IPS-18c (cell line): ENCODE measurements around the gene PLVAP.

ENCODE experiments used
- H3K4me3 ChIP-seq: 2 replicates; pipeline ENCODE4 v1.7.0; 2013; ENCODE audit warnings: low read depth, mild to moderate bottlenecking, low read length, moderate library complexity; ENCODE audit not compliant: insufficient read depth
- H3K9me3 ChIP-seq: one replicate; pipeline ENCODE4 v1.6.1; 2013; ENCODE audit warnings: mild to moderate bottlenecking, low read length, moderate library complexity; ENCODE audit not compliant: control insufficient read depth, insufficient read depth

PLVAP gene

DNA sequence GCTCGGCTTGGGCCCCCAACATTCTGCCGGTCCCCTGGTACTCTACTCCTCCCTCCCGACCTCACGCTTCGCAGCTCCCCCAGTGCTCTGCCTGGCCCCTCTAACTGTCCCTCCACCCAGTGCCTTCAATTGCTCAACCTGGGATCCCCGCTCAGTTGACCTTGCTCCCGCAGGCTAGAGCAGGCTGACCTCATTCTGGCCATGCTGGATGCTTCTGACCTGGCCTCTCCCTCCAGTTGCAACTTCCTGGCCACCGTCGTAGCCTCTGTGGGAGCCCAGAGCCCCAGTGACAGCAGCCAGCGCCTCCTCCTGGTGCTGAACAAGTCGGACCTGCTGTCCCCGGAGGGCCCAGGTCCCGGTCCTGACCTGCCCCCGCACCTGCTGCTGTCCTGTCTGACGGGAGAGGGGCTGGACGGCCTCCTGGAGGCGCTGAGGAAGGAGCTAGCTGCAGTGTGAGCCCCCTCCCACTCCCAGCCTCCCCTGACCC, 36.2 kb downstream of the PLVAP start:
- H3K9me3 ChIP-seq, result no peaks in the 10 kb centered on the region
- H3K4me3 ChIP-seq, result no peak overlapping the region; the same call in 1 of the 2 replicates

DNA sequence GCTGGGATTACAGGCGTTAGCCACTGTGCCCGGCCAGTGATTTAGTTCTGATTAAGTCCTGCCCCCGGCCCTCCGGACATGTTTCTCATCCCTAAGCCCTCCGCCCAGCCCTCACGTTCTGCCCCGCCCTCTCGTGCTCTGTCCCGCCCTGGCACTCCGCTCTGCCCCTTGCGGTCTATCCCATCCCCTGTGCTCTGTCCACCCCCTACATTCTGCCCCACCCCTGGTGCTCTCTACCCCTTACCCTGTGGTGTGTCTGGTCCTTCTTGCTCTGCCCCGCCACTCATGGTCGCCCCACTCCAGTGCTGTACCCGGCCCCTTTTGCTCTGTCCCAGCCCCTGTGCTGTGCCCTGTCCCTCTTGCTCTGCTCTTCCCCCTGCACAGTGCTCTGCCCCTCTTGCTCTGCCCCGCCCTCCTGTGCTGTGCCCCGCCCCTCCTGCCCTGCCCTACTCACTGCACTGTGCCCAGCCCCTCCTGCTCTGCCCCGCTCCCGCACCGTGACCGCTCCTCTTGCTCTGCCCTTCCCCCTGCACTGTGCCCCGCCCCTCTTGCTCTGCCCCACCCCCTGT, 36.8 kb downstream of the PLVAP start:
- Histone ChIP-seq H3K4me3 (peak overlapping the region; percentile 28; the same call in 1 of the 2 replicates), H3K9me3 (no peaks in the 10 kb centered on the region)

DNA sequence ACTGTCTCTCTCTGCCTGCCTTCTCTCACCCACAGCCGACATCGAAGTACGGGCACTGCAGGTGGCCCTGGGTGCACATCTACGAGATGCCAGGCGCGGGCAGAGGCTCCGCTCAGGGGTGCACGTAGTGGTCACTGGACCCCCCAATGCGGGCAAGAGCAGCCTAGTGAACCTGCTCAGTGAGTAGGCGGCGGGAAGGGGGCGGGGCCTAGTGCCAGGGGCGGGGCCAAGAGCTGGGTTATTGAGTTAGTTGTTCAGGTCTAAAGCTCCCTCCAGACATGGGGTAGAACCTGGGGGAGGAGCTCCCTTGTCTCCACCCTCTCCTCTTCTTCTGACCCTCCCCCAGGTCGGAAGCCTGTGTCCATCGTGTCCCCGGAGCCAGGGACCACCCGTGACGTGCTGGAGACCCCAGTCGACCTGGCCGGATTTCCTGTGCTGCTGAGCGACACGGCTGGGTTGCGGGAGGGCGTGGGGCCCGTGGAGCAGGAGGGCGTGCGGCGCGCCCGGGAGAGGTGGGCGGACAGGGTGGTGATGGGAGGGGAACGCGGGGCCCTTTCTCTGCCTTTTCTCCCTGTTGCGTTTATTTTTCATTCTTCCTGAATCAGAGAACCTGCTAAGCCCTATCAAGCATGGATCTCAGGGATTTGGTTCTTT, 37.9 kb downstream of the PLVAP start:
- no peak overlapping the region for H3K4me3 ChIP-seq

DNA sequence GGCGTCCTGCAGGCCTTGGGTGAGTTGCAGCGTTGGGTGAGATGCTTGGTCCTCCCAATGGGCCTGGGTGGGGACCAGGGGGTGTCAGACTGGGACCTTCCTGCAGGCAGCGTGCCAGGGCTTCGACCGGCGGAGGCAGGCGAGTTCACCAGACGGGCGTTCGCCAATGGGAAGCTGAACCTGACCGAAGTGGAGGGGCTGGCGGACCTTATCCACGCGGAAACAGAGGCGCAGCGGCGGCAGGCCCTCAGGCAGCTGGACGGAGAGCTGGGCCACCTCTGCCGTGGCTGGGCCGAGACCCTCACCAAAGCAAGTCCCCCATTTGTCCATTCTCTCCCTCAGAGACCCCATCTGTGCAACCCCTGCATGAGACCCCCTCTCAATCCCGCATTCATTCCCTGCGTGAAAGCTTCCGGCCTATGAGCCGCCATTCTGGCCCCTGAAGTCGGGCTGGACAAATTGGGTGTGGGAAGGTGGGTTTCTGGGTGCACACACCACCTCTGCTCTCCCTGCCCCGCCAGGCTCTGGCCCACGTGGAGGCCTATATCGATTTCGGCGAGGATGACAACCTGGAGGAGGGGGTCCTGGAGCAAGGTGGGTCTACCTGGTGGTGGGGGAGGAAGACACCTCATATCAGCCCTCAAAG, 38.6 kb downstream of the PLVAP start:
- peak overlapping the region; percentile 52 for H3K4me3 ChIP-seq
- H3K9me3 ChIP-seq, result no peaks in the 10 kb centered on the region

More for the DNA sequence above, 37.9 kb downstream of the PLVAP start:
- H3K9me3 ChIP-seq, result no peaks in the 10 kb centered on the region

DNA sequence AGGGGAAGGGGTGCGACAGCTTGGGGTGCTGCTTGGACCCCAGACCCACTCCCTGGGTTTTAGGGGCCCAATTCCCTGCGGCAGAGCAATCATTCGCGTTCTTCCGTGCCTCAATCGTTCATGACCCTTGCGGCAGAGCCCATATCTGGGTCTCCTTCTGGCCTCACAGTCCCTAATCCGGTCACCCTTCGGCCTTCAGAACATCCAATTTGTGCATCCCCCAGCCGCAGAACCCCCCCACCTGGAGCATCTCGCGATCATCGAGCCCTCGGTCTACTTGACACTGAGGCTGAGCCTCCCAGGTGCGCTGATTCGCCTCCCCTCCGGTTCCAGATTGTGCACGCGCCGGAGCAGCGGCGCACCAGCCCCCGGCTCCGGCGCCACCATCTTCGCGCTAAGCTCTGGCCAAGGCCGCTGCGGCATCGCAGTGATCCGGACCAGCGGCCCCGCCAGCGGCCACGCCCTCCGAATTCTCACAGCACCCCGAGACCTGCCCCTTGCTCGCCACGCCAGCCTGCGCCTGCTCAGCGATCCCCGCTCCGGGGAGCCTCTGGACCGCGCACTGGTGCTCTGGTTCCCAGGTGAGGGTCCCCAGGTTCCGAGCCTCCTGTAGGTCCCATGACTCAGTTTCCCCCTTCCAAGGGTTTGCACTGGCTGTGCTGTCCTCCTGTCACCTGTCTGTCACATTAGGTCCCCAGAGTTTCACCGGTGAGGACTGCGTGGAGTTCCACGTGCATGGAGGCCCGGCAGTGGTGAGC, 39.3 kb downstream of the PLVAP start:
- peak overlapping the region; percentile 52 for H3K4me3 ChIP-seq
- H3K9me3 ChIP-seq, result no peaks in the 10 kb centered on the region

DNA sequence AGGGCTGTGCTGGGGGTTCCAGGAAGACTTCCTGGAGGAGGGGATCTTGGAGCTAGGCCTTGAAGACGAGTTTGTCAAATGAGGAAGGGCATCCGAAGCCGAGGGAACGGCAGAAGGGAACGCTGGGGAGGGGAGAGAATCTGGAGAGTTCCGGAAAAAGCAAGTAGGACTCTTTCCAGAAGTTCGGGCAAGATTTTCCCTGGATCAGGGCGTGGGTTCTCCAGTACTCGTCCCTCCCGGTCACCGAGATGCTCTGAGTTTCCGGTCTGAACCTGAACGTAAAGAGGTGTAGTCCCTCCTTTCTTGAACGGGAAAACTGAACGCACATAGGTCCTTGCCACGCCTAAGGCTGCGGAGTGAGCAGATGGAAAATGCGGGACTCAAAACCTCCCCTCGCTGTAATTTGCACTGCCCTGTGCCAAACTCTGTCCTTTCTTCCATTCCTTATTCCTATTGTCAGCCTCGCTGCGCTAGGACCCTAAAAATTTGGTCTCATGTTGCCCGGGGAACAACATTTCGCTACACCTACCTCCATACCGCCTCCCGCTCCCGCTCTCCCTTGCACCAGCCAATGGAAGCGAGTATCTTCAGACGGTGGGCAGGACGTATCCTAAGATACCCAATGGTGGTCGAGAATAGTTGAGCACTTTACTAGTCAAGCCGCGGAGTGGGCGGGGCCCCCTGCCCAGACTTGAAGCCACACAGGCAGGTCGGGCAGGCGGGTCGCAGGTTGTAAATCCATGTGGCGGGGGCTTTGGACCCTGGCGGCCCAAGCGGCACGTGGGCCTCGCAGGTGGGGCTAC, 40.1 kb downstream of the PLVAP start, which contains the start of gene GTPBP3:
Gene GTPBP3 (plus strand): TSS at position 682 of the 803 bp plus-strand sequence. CDS start 59 bp downstream, at position 741.
- Histone ChIP-seq H3K9me3 (no peaks in the 10 kb centered on the region), H3K4me3 (peak within 1 kb of the TSS; percentile 52)

DNA sequence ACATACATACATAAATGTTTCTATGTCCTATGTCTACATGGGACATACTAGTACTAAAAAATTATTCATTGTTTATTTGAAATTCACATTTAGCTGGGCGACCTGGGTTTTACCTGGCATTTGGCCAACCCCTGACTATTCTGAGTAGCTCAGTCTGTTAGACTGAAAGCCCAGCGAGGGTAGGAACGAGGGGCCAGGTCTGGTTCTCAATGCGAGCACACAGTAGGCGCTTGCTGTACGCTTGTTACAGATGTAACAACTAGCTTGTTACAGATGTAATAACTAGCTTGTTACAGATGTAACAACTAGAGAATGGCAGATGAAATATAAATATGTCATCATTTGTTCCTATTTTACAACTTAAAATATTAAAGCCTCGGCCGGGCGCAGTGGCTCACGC, 41.6 kb downstream of the PLVAP start:
- H3K9me3 ChIP-seq, result no peaks in the 10 kb centered on the region
- no peak overlapping the region; the same call in 1 of the 2 replicates for H3K4me3 ChIP-seq

DNA sequence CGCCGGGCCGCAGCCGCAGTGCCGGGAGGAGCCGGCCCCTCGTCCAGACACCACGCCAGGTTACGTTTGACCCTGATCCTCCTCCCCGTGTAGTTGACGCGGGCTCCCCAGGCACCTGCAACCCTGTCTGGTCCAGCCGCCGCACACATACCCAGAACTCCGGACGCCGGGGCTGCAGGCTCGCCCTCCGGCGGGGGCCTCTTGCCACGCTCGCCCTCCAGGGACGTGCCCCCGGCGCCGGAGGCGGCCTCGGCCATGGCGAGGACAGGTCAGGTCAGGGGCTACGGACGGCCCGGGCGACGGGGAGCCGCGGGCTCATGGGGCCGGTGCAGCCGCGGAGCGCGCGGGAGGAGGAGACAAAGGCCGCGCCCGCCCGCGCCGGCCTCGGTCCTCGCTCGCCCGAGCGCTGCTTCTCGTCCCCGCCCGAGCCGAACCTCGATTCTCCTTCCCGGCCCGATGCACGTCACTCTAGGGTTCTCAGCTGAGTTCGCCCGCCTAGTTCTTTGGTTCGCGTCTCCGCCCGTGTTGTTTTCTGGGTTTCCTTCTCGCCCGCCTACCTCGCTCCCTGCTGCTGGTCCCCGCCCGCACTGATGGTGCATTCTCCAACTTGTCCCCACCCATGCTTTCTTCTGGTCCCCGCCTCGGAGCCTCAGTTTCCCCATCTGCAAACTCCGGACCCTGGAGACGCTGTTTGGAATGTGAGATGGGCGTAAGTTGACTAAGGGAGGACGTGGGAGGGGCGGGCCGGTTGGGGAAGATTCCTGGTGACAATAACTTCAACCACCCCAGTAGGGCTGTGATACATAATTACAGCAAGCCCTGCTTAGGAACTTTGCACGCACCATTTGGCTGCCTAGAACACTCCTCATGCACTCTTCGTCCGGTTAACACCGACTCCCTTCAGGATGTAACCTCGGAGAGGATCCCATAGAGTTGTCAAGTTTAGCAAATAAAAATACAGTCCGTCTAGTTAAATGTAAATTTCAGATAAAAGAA, 42.4 kb downstream of the PLVAP start, which contains the start of gene ANO8:
Gene ANO8 (minus strand): TSS at position 442 of the 996 bp plus-strand sequence. CDS start 185 bp downstream, at position 257.
- H3K4me3 ChIP-seq, result peak within 1 kb of the TSS; percentile 89
- H3K9me3 ChIP-seq, result no peaks in the 10 kb centered on the region

DNA sequence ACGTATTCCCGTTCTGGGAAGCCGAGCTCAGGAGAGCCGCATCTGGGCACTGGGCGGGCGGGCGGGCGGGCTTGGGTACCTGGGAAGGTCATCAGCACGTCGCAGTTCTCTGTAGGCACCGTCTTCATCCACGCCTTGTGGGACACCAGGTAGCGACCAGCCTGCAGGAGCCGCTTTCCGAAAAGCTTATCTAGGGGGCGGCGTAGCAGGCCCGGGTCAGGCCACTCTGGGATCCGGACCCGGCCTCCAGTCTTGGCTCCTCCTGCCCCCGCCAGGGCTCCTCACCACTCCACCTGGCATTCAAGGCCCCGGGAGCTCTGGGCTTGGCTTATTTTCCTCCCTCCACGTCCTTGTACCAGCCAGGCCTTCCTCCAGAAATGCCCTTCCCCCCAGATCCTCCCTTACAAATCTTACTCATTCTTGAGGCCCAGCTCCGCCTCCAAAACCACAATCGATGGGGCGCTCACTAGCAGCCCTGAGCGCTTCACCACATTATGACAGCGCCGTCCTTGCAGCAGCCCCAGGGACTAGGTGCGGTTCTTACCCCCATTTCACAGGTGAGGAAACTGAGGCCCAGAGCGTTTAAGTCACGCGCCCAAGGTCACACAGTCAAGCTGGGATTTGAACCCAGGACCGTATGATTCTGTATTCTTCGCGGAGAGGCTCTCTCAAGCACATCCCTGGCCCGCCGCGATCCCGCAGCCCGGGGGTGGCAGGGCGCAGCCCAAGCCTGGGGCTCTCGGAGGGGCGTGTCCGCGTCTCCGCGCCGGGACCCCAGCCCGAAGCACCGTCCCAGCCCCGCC, 43.3 kb downstream of the PLVAP start:
- peak overlapping the region; percentile 89 for H3K4me3 ChIP-seq
- peaks cover 2% of the 10 kb centered on the region for H3K9me3 ChIP-seq

DNA sequence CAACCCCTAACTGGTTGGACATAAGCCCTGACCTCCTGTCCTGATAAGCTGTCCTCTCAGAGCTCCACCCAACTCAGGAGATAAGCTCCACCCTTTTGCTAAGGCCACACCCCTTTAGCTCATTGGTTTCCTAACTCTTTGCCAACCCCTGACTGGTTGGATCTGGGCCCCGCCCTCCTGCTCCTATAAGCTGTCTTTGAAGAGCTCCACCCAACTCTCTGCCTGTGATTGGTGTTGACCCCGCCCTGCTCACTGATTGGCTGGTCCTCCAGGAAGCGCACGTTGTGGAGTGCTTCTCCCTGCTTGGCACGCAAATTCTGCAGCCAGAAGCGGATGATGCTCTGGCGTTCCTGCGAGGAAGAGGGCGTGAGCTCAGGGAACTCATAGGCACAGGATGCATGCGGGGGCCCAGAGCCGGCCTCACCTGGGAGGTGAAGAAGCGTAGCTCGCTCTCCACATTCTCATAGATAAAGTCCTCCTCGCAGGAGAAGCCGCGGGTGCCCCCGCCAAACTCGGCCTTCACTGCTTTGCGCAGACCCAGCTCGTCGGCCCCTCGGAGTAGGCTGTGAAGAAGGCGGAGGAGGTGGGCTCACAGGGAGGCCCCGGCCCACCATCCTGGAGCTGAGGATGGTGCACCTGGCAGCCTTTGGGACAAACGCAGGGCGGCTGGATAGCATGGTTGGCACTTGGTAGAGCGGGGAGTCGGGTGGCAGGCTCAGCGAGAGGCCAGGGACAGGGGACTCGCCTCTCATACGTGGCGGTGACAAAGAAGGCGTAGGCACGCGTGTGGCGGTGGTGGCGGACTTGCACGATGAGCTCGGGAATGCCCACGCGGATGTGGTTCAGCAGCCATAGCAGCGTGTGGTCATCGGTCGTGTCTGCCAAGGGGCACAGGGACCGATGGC, 44.2 kb downstream of the PLVAP start:
- Histone ChIP-seq H3K4me3 (peak overlapping the region; percentile 15; the same call in 1 of the 2 replicates), H3K9me3 (peaks cover 5% of the 10 kb centered on the region)

DNA sequence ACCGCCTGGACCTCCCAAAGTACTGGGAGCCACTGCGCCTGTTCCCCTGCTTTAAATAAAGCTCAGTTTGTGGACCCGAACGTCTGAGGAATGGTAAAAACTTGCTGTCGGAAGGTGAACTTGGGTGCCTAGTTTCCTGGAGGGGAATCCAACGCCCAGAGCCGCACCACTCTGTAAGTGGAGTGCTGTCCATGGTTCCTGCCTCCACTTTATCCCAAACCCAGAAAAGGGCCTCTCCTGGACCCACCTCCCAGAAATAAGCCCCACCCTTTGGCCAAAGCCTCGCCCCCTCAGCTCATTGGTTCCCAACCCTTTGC, 44.8 kb downstream of the PLVAP start:
- Histone ChIP-seq H3K4me3 (no peak overlapping the region), H3K9me3 (peaks cover 5% of the 10 kb centered on the region)

DNA sequence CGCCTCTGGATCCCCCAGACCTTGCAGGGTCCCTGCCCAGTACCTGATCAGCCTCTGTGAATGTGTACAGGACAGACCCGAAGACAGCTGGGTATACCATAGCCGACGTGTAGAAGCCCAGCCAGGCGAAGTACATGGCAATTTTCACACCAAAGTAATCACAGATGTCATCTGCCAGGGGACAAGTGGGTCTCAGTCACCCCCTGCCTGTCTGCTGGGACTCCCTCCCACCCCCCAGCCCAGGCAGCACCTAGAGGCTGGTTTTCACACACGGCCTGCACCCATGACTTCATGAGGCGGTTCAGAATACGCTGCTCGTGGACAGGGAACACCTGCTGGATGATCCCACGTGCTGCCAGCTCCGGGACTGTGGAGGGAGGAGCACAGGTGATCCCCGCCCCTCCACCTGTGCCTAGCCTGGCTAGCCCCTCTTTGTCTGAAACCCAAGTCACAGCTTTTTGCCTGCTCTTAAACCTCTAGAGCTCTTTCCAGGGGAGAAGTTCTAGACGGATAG, 46.0 kb downstream of the PLVAP start:
- Histone ChIP-seq H3K4me3 (no peak overlapping the region), H3K9me3 (peaks cover 5% of the 10 kb centered on the region)

DNA sequence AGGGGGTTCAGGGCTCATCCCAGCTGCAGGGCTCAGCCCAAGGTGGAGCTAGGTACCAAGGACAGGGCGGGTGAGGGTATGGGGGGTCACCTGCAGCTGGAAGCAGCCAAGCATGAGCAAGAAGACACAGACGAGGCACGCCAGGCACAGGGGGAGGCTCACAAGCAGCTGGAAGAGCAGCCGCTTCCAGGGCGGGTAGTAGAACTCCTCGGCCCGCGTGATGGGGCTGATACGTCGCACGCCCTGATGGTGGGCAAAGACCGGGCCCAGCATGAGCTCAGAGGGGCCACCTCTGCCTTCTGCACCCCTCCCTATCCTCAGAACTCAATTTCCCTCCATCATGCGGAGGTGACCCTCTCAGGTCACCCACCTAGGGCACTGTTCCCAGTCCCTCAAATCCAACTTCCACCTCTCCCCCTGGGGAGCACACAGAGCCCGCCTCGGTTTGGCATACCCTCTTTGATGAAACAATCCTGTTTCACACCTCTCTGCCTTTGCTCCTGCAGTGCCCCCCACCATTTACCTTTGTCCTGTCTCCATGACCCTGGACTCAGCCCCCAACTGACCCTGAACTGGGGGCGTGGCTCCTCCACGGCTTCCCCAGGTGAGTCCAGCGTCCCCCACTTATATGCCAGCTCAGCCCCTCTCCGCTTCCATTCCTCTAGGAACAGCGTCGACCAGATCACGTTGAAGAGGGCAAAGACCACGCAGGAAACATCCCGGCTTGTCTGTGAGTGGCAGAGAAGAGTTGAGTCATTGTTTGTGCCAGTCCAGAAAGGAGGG, 46.7 kb downstream of the PLVAP start:
- Histone ChIP-seq H3K4me3 (no peak overlapping the region), H3K9me3 (peaks cover 5% of the 10 kb centered on the region)
